T-cell (primary cell): ENCODE data around the gene SYNGR4. TPM values are rescaled to one million over a fixed set of nuclear protein-coding genes. Genes with fewer than 3 reads are reported as not detected.
"Not testable (repeated sequence)": the region's sequence is repeated elsewhere in the genome, so short reads cannot be mapped to it uniquely, and the experiment has no call there.

Experiments used
- ATAC-seq, 4 experiments: fragments of 200-7000 bp in 3 of 4; fragments of 150-1000 bp in 1 of 4; cut with Tn5 transposase; replicated peaks in 1 of 4; 1 replicate in 3 of 4; 2 replicates in 1 of 4; pipeline ENCODE4 v1.10.0; 2021; ENCODE audit warnings: moderate library complexity in 3 of 4, mild to moderate bottlenecking in 2 of 4, moderate number of reproducible peaks in 1 of 4
- CTCF ChIA-PET, 2 donors: fragments of 300-600 bp; sonication (Branson Sonifier 250); formaldehyde crosslinking; loops; one replicate each; lab custom pipeline; 2022; ENCODE audit warnings: antibody characterized with exemption in 2 of 2; lab: Charles Lee
- POLR2A ChIA-PET, 2 donors: fragments of 300-600 bp; sonication (Branson Sonifier 250); formaldehyde crosslinking; loops; one replicate each; lab custom pipeline; 2022; ENCODE audit warnings: antibody characterized with exemption in 2 of 2; lab: Charles Lee
- DNase-seq, 35 experiments: peaks; one replicate each; pipeline versions ENCODE4 v3.0.0 to v3.0.0-alpha.2; 2013 to 2023
- H3K27ac ChIP-seq: one replicate; pipeline ENCODE4 v1.5.1; 2013; ENCODE audit warnings: low read length
- H3K27me3 ChIP-seq, 2 experiments: replicated peaks in 1 of 2; 1 replicate in 1 of 2; 2 replicates in 1 of 2; pipeline versions ENCODE4 v1.6.1 to v1.7.0; 2013; ENCODE audit warnings: low read length in 1 of 2, mixed read lengths in 1 of 2; ENCODE audit not compliant: control insufficient read depth in 2 of 2, insufficient read depth in 2 of 2; ENCODE audit errors: extremely low read depth in 1 of 2
- H3K36me3 ChIP-seq, 2 donors: 1 replicate in 1 of 2; 2 replicates in 1 of 2; pipeline versions ENCODE4 v1.6.1 to v1.7.0; 2013; ENCODE audit warnings: low read length in 1 of 2; ENCODE audit not compliant: control insufficient read depth in 2 of 2, insufficient read depth in 1 of 2; ENCODE audit errors: extremely low read depth in 1 of 2
- H3K4me1 ChIP-seq, 2 experiments: 1 replicate in 1 of 2; 2 replicates in 1 of 2; pipeline versions ENCODE4 v1.6.1 to v1.7.0; 2013; ENCODE audit warnings: low read length in 2 of 2, mixed read lengths in 1 of 2; ENCODE audit not compliant: insufficient read depth in 2 of 2, control insufficient read depth in 1 of 2; ENCODE audit errors: extremely low read depth in 1 of 2
- H3K4me3 ChIP-seq, 2 donors: 1 replicate in 1 of 2; 2 replicates in 1 of 2; pipeline versions ENCODE4 v1.5.1 to v1.7.0; 2013; ENCODE audit warnings: mild to moderate bottlenecking in 2 of 2, low read length in 1 of 2, moderate library complexity in 1 of 2; ENCODE audit not compliant: control insufficient read depth in 1 of 2; ENCODE audit errors: extremely low read depth in 1 of 2
- H3K9me3 ChIP-seq: 2 replicates; pipeline ENCODE4 v1.7.0; 2013
- H3K27ac Mint-ChIP-seq, 2 donors: one replicate each; pipeline ENCODE4 v1.8.0; 2020 to 2021; ENCODE audit warnings: mild to moderate bottlenecking in 2 of 2, mixed read lengths in 2 of 2
- H3K27me3 Mint-ChIP-seq, 2 donors: one replicate each; pipeline ENCODE4 v1.8.0; 2021 to 2022; ENCODE audit warnings: mixed read lengths in 2 of 2
- H3K36me3 Mint-ChIP-seq: one replicate; pipeline ENCODE4 v1.8.0; 2021; ENCODE audit warnings: mixed read lengths
- H3K4me1 Mint-ChIP-seq, 3 donors: one replicate each; pipeline ENCODE4 v1.8.0; 2020 to 2022; ENCODE audit warnings: mixed read lengths in 3 of 3, mild to moderate bottlenecking in 1 of 3
- H3K4me3 Mint-ChIP-seq, 3 donors: one replicate each; pipeline ENCODE4 v1.8.0; 2020 to 2022; ENCODE audit warnings: mild to moderate bottlenecking in 3 of 3, mixed read lengths in 3 of 3, moderate library complexity in 3 of 3
- H3K9me3 Mint-ChIP-seq, 3 donors: one replicate each; pipeline ENCODE4 v1.8.0; 2020 to 2022; ENCODE audit warnings: mixed read lengths in 3 of 3
- WGBS: methylation state at CpG from one replicate; pipeline ENCODE4 v1.1.5; 2013; ENCODE audit warnings: missing lambda C conversion rate; ENCODE audit not compliant: insufficient coverage; 5-methylcytosine and 5-hydroxymethylcytosine counted together
- total RNA-seq, 35 experiments: library from RNA in 6 of 35; stranded (reverse) in 6 of 35; fragments of 120-200 nt in 1 of 35; gene quantifications; one replicate each; pipeline versions ENCODE4 v1.2.1 to v1.2.4 and lab custom pipeline; 2013 to 2026

The SYNGR4 gene, protein sequence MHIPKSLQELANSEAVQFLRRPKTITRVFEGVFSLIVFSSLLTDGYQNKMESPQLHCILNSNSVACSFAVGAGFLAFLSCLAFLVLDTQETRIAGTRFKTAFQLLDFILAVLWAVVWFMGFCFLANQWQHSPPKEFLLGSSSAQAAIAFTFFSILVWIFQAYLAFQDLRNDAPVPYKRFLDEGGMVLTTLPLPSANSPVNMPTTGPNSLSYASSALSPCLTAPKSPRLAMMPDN
- total RNA-seq: not detected
- total RNA-seq (2013): not detected
- 0 to 0.07 (median 0) reads per million in 29 experiments for total RNA-seq (lab: John Stamatoyannopoulos, UW)

DNA sequence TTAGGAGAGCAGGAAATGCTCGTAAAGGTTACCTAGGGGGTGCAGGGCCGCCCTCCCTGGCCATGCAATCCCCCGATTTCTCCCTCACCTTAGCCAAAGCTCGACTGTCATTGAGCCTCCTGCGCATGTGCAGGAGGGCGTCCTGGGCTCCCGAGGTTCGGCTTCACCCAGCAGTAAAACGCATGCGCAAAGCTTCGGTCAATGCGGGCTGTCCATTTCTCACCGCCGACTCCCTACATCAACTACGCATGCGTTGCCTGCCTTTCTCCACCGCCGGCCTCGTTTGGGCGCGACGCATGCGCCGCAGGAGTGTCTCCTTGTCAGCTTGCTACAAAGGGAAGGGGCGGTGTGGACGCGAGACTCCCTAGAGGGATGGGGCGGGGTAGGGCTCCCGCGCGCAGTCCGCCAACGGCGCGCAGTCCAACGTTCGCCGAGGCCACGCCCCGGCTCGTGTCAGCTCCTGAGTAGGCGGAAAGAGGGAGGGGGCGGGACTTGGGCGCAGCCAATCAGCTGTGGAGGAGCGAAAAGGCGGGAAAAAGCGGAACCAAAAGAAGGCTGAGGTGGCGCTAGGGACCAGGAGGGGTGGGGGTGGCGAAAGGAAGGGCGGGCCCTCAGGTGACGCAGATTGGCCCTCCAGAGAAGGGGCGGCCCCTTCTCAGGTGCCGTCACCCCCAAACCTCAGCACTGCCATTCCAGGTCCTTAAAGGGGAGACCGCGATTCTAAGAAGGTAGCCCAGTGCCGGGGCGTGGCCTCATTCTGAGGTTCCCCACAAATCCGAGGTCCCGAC lies at the start of gene SYNGR4, which contains the start of gene TMEM143:
Gene SYNGR4 (plus strand): TSS at position 558 of the 788 bp plus-strand sequence. CDS start 1,476 bp downstream, outside the sequence.
Gene TMEM143 (minus strand): TSS at position 131 of the 788 bp plus-strand sequence. CDS start 20 bp downstream, at position 111.
- H3K27me3 ChIP-seq: no peaks in the 10 kb centered on the region
- ATAC-seq (peak; percentile 87 to 93 (median 91)), DNase-seq (peak; percentile 95 to 100 (median 98))
- peaks cover 3 to 20% of the 10 kb centered on the region in 2 experiments for H3K4me1 ChIP-seq
- H3K27ac ChIP-seq: peak within 1 kb of the TSS; percentile 78
- peaks cover 0 to 4% of the 10 kb centered on the region in 2 donors for H3K36me3 ChIP-seq
- Mint-ChIP-seq H3K27ac (peak within 1 kb of the TSS; percentile 92 to 96), H3K36me3 (no peaks in the 10 kb centered on the region), H3K4me1 (peaks cover 12 to 22% (median 15%) of the 10 kb centered on the region in 3 donors), H3K27me3 (no peaks in the 10 kb centered on the region), H3K9me3 (no peaks in the 10 kb centered on the region), H3K4me3 (peak within 1 kb of the TSS; percentile 88 to 91 (median 88))
- ChIA-PET POLR2A (interaction anchor here (0.5 to 1.5 kb wide), 8 partner anchors 31 to 1552 kb away, joined by 3 to 11 read pairs (median 5); partner anchors contain the start of gene PNKP (in 1 of the 2)), CTCF (interaction anchor here (0.6 to 2.3 kb wide), 21 partner anchors 11 to 1294 kb away, joined by 3 to 32 read pairs (median 4); partner anchors contain the start of genes KDELR1 (in 2 of the 2), DHX34 (in 1 of the 2), GYS1 (in 1 of the 2) and RUVBL2 (in 1 of the 2))
- WGBS: 0% methylated on average over 44 of the region's 59 CpGs
- peak within 1 kb of the TSS; percentile 71 to 81 for H3K4me3 ChIP-seq
- no peaks in the 10 kb centered on the region for H3K9me3 ChIP-seq

GRCh38 chr19:48315712-48316111 lies 48.5 kb upstream of the SYNGR4 start:
- no peaks in the 10 kb centered on the region for H3K27me3 ChIP-seq
- H3K9me3 Mint-ChIP-seq: no peaks in the 10 kb centered on the region
- H3K36me3 Mint-ChIP-seq: no peaks in the 10 kb centered on the region
- ChIA-PET POLR2A (no interaction called here), CTCF (no interaction called here)
- H3K4me1 Mint-ChIP-seq: peaks cover 9 to 11% (median 11%) of the 10 kb centered on the region in 3 donors
- H3K27me3 Mint-ChIP-seq: no peaks in the 10 kb centered on the region
- no peaks in the 10 kb centered on the region for H3K9me3 ChIP-seq
- H3K36me3 ChIP-seq: no peaks in the 10 kb centered on the region
- H3K4me1 ChIP-seq: peaks cover 6 to 10% of the 10 kb centered on the region in 2 experiments
- H3K4me3 ChIP-seq: no peak overlapping the region
- DNase-seq (no peak), ATAC-seq (no peak)
- H3K27ac ChIP-seq: no peak overlapping the region
- H3K27ac Mint-ChIP-seq: no peak overlapping the region
- H3K4me3 Mint-ChIP-seq: no peak overlapping the region
- WGBS: no CpG with 5 or more reads among the region's 7 CpGs

- H3K27ac Mint-ChIP-seq, DNase-seq, H3K9me3 Mint-ChIP-seq, H3K4me3 ChIP-seq, H3K4me3 Mint-ChIP-seq, H3K27me3 ChIP-seq, POLR2A ChIA-PET, H3K9me3 ChIP-seq, H3K36me3 Mint-ChIP-seq, H3K27ac ChIP-seq, ATAC-seq, H3K36me3 ChIP-seq, H3K27me3 Mint-ChIP-seq: not testable (repeated sequence)
- 95% methylated on average over 4 of the region's 9 CpGs for WGBS
- H3K4me1 Mint-ChIP-seq: peaks cover 24 to 27% (median 26%) of the 10 kb centered on the region in 3 donors
- CTCF ChIA-PET: interaction anchor here in 1 of 2 donors (0.8 to 5.2 kb wide), 2 partner anchors 16 to 45 kb away, joined by 3 to 123 read pairs; no protein-coding TSS in a partner anchor
- peaks cover 10 to 26% of the 10 kb centered on the region in 2 experiments for H3K4me1 ChIP-seq
Measured at GRCh38 chr19:48317708-48317960, 46.5 kb upstream of the SYNGR4 start.

DNA sequence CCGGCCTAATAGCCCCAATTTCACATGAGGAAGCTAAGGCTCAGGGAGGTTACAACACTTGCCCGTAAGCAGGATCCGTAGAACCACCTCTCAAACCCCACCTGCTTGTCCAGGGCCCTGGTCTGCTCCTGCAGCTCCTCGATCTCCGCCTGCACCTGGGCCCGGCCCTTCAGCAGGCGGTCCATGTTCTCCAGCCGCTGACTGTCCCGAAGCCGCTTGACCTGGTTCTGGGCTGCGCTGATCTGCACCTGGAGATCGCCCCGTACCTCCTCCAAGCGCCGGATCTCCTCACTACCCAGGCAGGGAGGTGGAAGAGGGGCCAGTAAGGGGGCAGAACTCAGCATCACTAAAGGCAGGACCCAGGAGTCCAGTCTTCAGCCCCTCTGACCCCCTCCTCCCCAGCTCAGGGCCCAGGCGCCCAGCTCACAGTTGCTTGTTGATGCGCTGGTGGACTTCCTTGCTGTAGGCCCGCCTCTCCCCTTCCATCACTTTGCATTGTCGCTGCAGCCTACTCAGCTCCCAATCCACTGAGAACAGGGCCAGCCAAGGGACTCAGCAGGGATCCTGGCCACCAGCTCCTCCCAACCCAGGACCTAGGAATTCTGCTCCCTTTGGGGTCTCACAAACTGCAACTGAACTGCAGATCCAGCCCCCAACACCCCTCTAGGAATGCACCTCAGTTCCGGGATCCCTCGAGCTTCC lies 45.7 kb upstream of the SYNGR4 start:
- Histone ChIP-seq H3K4me3 (no peak overlapping the region), H3K27me3 (no peaks in the 10 kb centered on the region), H3K36me3 (no peaks in the 10 kb centered on the region), H3K9me3 (no peaks in the 10 kb centered on the region), H3K27ac (no peak overlapping the region), H3K4me1 (peaks cover 15 to 34% of the 10 kb centered on the region in 2 experiments)
- Mint-ChIP-seq H3K9me3 (no peaks in the 10 kb centered on the region), H3K36me3 (no peaks in the 10 kb centered on the region), H3K27ac (no peak overlapping the region), H3K4me3 (no peak overlapping the region), H3K27me3 (no peaks in the 10 kb centered on the region), H3K4me1 (peaks cover 32 to 35% (median 34%) of the 10 kb centered on the region in 3 donors)
- POLR2A ChIA-PET: no interaction called here
- CTCF ChIA-PET: interaction anchor here (0.6 to 5.2 kb wide), 5 partner anchors 15 to 306 kb away, joined by 3 to 123 read pairs (median 3); no protein-coding TSS in a partner anchor
- WGBS: 97% methylated on average over 18 of the region's 21 CpGs
- DNase-seq (no peak), ATAC-seq (no peak)

DNA sequence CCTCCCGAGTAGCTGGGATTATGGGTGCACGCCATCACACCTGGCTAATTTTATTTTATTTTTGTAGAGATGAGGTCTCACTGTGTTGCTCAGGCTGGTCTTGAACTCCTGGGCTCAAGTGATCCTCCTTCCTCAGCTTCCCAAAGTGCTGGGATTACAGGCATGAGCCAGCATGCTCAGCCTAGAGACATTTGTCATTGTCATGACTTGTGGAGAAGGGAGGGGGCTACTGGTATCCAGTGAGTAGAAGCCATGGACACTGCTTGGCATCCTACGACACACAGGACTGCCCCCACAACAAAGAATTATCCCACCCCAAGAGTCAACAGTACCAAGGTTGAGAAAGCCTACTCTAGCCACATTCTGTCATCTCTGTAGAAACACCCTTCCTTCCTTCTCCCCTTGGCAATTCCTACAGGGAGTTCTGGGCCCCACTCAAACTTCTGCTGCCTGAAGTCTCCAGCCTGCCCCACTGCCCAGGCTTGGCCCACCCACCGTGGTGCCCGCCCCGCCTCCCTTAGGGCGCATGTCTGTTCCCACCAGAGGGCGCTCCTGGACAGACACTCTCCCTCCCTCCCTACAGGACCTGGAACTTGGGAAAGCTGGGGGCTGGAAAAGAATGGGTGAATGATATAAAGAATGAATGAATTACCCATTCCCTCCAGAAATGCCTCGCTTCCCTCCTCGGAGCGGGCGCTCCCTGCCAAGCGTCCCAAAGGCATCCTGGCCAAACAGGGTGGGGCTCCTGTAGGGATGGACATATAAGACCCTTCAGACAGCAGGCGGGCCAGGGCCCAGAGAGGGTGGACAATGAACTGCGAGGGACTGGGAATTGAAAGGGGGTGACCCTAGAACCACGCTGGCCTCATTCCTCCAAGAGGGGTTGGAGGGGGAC lies 44.3 kb upstream of the SYNGR4 start:
- Mint-ChIP-seq H3K4me3 (peak overlapping the region in 2 of 3 donors; percentile 91 to 96), H3K27ac (peak overlapping the region; percentile 99 to 100), H3K4me1 (peaks cover 45 to 50% (median 48%) of the 10 kb centered on the region in 3 donors), H3K9me3 (no peaks in the 10 kb centered on the region), H3K36me3 (no peaks in the 10 kb centered on the region), H3K27me3 (no peaks in the 10 kb centered on the region)
- H3K27me3 ChIP-seq: no peaks in the 10 kb centered on the region
- CTCF ChIA-PET: interaction anchor here in 1 of 2 donors (5.2 kb wide), 1 partner anchor 14 kb away, joined by 123 read pairs; no protein-coding TSS in a partner anchor
- peak overlapping the region; percentile 100 for H3K27ac ChIP-seq
- H3K36me3 ChIP-seq: no peaks in the 10 kb centered on the region
- no CpG with 5 or more reads among the region's 16 CpGs for WGBS
- peak in 34 of 35 experiments; percentile 42 to 88 (median 71) for DNase-seq
- H3K9me3 ChIP-seq: no peaks in the 10 kb centered on the region
- POLR2A ChIA-PET: no interaction called here
- peaks cover 25 to 49% of the 10 kb centered on the region in 2 experiments for H3K4me1 ChIP-seq
- no peak overlapping the region for H3K4me3 ChIP-seq
- ATAC-seq: peak in 3 of 4 experiments; percentile 12 to 16 (median 14)
